Upper lobe of left lung (tissue), 6 donors: Measurements from ENCODE around the gene ZNF438. TPM values are rescaled to one million over a fixed set of nuclear protein-coding genes. Genes with fewer than 3 reads are reported as not detected.

Experiments used
- ATAC-seq, 2 donors: fragments of 200-7000 bp; cut with Tn5 transposase; one replicate each; pipeline ENCODE4 v1.9.1; 2022; ENCODE audit warnings: mild to moderate bottlenecking in 2 of 2, moderate library complexity in 2 of 2; ENCODE audit not compliant: low FRiP score in 2 of 2
- DNase-seq, 2 donors: peaks; one replicate each; pipeline ENCODE4 v3.0.0-alpha.2; 2019 to 2020
- H3K27ac ChIP-seq, 4 donors: fragments of 200-600 bp; sonication (generic); one replicate each; pipeline ENCODE4 v1.5.1; 2016 to 2019
- H3K27me3 ChIP-seq, 4 donors: fragments of 200-600 bp; sonication (generic); one replicate each; pipeline ENCODE4 v1.5.1; 2017 to 2019
- H3K36me3 ChIP-seq, 4 donors: fragments of 200-600 bp; sonication (generic); one replicate each; pipeline ENCODE4 v1.5.1; 2016 to 2019
- H3K4me1 ChIP-seq, 4 donors: fragments of 200-600 bp; sonication (generic); one replicate each; pipeline ENCODE4 v1.5.1; 2018 to 2019
- H3K4me3 ChIP-seq, 4 donors: fragments of 200-600 bp; sonication (generic); one replicate each; pipeline ENCODE4 v1.5.1; 2017 to 2019; ENCODE audit warnings: mild to moderate bottlenecking in 2 of 4, moderate library complexity in 1 of 4
- H3K9me3 ChIP-seq, 4 donors: fragments of 200-600 bp; sonication (generic); one replicate each; pipeline ENCODE4 v1.5.1; 2018 to 2019
- CTCF ChIP-seq, 6 experiments: fragments of 450-650 bp in 4 of 6; fragments of 200-600 bp in 2 of 6; sonication (generic) in 2 of 6; IDR thresholded peaks; one replicate each; pipeline ENCODE4 v1.5.1; 2016 to 2019; ENCODE audit warnings: antibody characterized with exemption in 6 of 6
- EP300 ChIP-seq, 4 donors: sonication (generic); formaldehyde crosslinking; IDR thresholded peaks; one replicate each; pipeline ENCODE4 v1.5.1; 2017; ENCODE audit warnings: antibody characterized with exemption in 4 of 4, control low read depth in 2 of 4
- POLR2A ChIP-seq, 4 donors: fragments of 450-650 bp; IDR thresholded peaks; one replicate each; pipeline ENCODE4 v1.5.1; 2016 to 2017; ENCODE audit warnings: antibody characterized with exemption in 4 of 4, mild to moderate bottlenecking in 2 of 4
- POLR2AphosphoS5 ChIP-seq, 2 donors: sonication (generic); formaldehyde crosslinking; IDR thresholded peaks; one replicate each; pipeline ENCODE4 v1.5.1; 2017; ENCODE audit warnings: antibody characterized with exemption in 2 of 2
- WGBS, 2 donors: methylation state at CpG; one replicate each; pipeline ENCODE4 v1.1.5; 2017 to 2018; 5-methylcytosine and 5-hydroxymethylcytosine counted together
- total RNA-seq, 6 donors: library from RNA; depleted of rRNA in 4 of 6; stranded (reverse); fragments of >200 nt in 4 of 6; gene quantifications; one replicate each; pipeline versions ENCODE4 v1.1.0 to v1.2.1, GENCODE V29; 2016 to 2021
- donor health status: DM: no; HTN: no; CAD: no; lungs with moderate emphysema.
- donor health status: DM: no; HTN: yes; CAD: no; lungs with severe emphysema.

The ZNF438 gene
- total RNA-seq, 6 donors from 2014 or later, result 10.5 to 25.1 (median 13.7) TPM

DNA sequence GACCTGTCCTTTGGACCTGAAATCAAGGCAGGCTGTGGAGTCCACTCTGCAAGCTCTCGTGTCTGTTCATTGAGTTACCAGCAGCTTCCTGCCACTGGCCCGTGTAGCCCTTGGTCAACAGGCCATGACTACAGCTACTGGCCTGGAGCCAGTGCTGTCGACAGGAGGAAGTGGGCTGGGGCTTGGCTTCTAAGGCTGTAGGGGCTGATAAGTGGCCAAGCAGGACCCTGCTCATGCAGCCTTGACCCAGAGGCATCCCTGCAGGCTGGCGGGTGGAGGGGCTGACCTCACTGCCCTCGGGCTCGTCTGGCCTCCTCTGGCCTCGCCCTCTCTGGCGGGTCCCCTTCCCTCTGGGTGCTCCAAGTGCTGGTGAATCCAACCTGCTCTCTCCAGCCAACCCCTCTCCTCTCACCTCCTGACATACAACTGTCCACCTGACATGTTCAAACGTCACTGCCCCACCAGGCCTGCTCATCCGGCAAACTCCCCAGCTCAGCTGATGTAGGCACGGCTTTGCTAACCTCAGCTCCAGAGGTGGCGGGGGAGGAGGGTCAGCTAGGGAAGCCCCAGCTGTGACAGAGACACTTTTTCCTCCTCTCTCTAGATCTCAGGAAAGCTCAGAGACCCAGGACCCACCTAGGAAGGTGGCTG is 213.5 kb downstream of the ZNF438 start:
- TF ChIP-seq POLR2AphosphoS5 (IDR thresholded peaks at IDR 0.05) (peak in 1 of 2 donors; percentile 5), EP300 (IDR thresholded peaks at IDR 0.05) (no peak)
- ATAC-seq (peak; percentile 47 to 53), DNase-seq (peak in 1 of 2 donors; percentile 74)
- Histone ChIP-seq H3K27ac (peak overlapping the region in 1 of 4 donors; percentile 21), H3K27me3 (no peaks in the 10 kb centered on the region), H3K36me3 (no peaks in the 10 kb centered on the region), H3K9me3 (no peaks in the 10 kb centered on the region), H3K4me3 (no peak overlapping the region), H3K4me1 (peaks cover 8 to 14% (median 12%) of the 10 kb centered on the region in 4 donors)
- WGBS, 2 donors, result 43 to 49% methylated on average over 6 to 12 of the region's 12 CpGs

- DNase-seq (no peak), ATAC-seq (no peak)
- no peak overlapping the region for H3K27ac ChIP-seq
- H3K4me3 ChIP-seq, result no peak overlapping the region
- no peaks in the 10 kb centered on the region for H3K36me3 ChIP-seq
- H3K27me3 ChIP-seq, result no peaks in the 10 kb centered on the region
- 78 to 81% methylated on average over 4 to 5 of the region's 5 CpGs for WGBS, 2 donors
- peaks cover 11 to 18% (median 15%) of the 10 kb centered on the region in 4 donors for H3K4me1 ChIP-seq
- TF ChIP-seq EP300 (IDR thresholded peaks at IDR 0.05) (no peak), POLR2A (IDR thresholded peaks at IDR 0.05) (no peak), POLR2AphosphoS5 (IDR thresholded peaks at IDR 0.05) (no peak), CTCF (IDR thresholded peaks at IDR 0.05) (no peak)
- H3K9me3 ChIP-seq, result no peaks in the 10 kb centered on the region
Measured at GRCh38 chr10:30817541-30817940, 214.1 kb downstream of the ZNF438 start.

DNA sequence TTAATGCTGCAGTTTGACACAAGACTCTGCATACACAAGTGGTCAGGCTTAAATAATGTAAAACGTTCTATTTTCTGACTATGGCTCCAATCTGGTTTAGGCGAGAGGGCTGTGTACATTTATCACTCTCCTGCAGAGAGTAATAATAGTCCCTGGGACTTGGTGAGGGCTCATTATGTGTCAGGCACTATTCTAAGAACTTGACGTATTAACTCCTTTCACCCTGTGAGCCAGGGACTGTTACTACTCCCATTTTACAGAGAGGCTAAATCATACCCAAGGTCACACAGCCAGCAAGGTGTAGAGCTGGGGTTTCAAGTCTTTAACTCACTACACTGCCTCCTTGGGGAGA is 214.9 kb downstream of the ZNF438 start:
- Histone ChIP-seq H3K36me3 (no peaks in the 10 kb centered on the region), H3K27ac (no peak overlapping the region), H3K4me1 (peaks cover 19 to 25% (median 20%) of the 10 kb centered on the region in 4 donors), H3K9me3 (no peaks in the 10 kb centered on the region), H3K27me3 (no peaks in the 10 kb centered on the region), H3K4me3 (no peak overlapping the region)
- WGBS, 2 donors, result 89 to 90% methylated on average over 3 of the region's 3 CpGs
- no peak for DNase-seq
- no peak for ATAC-seq
- TF ChIP-seq POLR2A (IDR thresholded peaks at IDR 0.05) (no peak), POLR2AphosphoS5 (IDR thresholded peaks at IDR 0.05) (no peak), EP300 (IDR thresholded peaks at IDR 0.05) (no peak), CTCF (IDR thresholded peaks at IDR 0.05) (no peak)

DNA sequence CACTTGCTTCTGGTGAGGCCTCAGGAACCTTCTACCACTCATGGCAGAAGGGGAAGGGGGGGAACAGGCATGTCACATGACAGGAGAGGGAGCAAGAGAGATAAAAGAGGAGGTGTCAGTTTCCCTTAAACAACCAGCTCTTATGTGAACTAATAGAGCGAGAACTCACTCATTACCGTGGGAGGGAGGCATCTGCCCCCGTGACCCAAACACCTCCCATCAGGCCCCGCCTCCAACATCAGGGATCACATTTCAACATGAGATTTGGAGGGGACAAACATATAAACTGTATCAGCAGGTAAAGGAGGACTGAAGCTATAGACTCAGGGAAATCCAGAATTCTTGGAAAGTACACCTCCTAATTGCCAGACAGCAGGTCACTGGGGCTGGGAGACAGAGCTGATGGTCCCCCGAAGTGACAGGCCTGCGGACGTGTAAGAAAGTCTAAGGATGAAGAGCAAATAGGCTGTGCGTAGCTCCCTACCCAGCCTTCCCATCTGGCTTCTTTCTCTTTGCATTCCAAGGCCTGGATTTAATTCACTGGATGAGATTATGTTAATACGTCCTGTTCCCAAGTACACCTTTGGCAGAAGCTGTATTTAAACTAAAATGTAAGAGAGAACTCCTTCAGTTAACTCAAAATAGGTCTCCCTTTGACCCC is 215.4 kb downstream of the ZNF438 start:
- TF ChIP-seq CTCF (IDR thresholded peaks at IDR 0.05), result no peak
- no peak for TF ChIP-seq POLR2AphosphoS5 (IDR thresholded peaks at IDR 0.05)
- no peak for TF ChIP-seq POLR2A (IDR thresholded peaks at IDR 0.05)
- TF ChIP-seq EP300 (IDR thresholded peaks at IDR 0.05), result no peak
- WGBS, 2 donors, result 84 to 88% methylated on average over 9 of the region's 9 CpGs
- Histone ChIP-seq H3K4me3 (no peak overlapping the region), H3K36me3 (no peaks in the 10 kb centered on the region), H3K27ac (no peak overlapping the region), H3K9me3 (no peaks in the 10 kb centered on the region), H3K4me1 (peaks cover 23 to 26% (median 24%) of the 10 kb centered on the region in 4 donors), H3K27me3 (no peaks in the 10 kb centered on the region)
- DNase-seq (no peak), ATAC-seq (no peak)

- no peak overlapping the region for H3K27ac ChIP-seq
- DNase-seq, result no peak
Measured at GRCh38 chr10:30813872-30814481, 217.7 kb downstream of the ZNF438 start.

More at GRCh38 chr10:30813872-30814481, 217.7 kb downstream of the ZNF438 start:
- Histone ChIP-seq H3K4me1 (peaks cover 15 to 28% (median 21%) of the 10 kb centered on the region in 4 donors), H3K36me3 (no peaks in the 10 kb centered on the region), H3K4me3 (no peak overlapping the region), H3K27me3 (no peaks in the 10 kb centered on the region), H3K9me3 (no peaks in the 10 kb centered on the region)
- ATAC-seq, result no peak
- no peak for TF ChIP-seq POLR2A (IDR thresholded peaks at IDR 0.05)
- no peak for TF ChIP-seq CTCF (IDR thresholded peaks at IDR 0.05)
- no peak for TF ChIP-seq EP300 (IDR thresholded peaks at IDR 0.05)
- no peak for TF ChIP-seq POLR2AphosphoS5 (IDR thresholded peaks at IDR 0.05)
- 84 to 100% methylated on average over 1 of the region's 1 CpG for WGBS, 2 donors
